ENCODE results near the gene MT1E.

MT1E gene

DNA sequence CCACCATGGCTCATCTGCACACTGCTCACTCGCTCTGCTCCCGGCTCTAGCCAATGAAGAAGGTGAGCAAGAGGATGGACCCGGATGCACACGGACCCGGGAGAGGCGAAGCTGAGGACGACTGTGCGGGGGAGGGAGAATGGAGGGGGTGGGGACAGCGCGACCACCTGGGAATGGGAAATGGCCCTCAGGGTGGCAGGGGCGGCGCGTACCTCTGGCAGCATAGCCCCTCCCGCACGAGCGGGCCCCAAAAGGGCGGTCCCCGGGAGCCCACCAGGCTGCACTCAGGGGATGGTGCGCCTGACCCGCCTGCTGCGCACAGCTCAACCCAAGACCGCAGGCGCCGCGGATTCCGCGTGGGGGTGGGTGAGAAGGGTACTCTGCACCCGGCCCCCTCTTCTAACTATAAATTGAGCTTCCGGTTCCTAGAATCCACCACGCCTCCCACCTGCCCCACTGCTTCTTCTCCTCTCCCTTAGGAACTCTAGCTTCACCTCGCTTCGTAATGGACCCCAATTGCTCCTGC is 50.2 kb downstream of the MT1E start:
- DNase-seq (ENCODE audit: low spot score): no peak
- Histone ChIP-seq H3K27ac (no peak overlapping the region), H3K4me3 (peak overlapping the region; percentile 47)
- TF ChIP-seq, protein P1, sequence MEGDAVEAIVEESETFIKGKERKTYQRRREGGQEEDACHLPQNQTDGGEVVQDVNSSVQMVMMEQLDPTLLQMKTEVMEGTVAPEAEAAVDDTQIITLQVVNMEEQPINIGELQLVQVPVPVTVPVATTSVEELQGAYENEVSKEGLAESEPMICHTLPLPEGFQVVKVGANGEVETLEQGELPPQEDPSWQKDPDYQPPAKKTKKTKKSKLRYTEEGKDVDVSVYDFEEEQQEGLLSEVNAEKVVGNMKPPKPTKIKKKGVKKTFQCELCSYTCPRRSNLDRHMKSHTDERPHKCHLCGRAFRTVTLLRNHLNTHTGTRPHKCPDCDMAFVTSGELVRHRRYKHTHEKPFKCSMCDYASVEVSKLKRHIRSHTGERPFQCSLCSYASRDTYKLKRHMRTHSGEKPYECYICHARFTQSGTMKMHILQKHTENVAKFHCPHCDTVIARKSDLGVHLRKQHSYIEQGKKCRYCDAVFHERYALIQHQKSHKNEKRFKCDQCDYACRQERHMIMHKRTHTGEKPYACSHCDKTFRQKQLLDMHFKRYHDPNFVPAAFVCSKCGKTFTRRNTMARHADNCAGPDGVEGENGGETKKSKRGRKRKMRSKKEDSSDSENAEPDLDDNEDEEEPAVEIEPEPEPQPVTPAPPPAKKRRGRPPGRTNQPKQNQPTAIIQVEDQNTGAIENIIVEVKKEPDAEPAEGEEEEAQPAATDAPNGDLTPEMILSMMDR (IDR thresholded peaks at IDR 0.05): no peak

Measured in coronary artery (tissue), 2 donors.